GM18867 (cell line): ENCODE data around the gene RHOJ.
"Not testable (repeated sequence)": the region's sequence is repeated elsewhere in the genome, so short reads cannot be mapped to it uniquely, and the experiment has no call there.

Experiments used
- ATAC-seq: cut with Tn5 transposase; IDR thresholded peaks from one replicate; pipeline ENCODE4 v1.9.1; 2021; ENCODE audit warnings: mild to moderate bottlenecking, moderate library complexity; ENCODE audit not compliant: unreplicated experiment

RHOJ gene

GRCh38 chr14:63204407-63205043, at the start of gene RHOJ:
Gene RHOJ (plus strand): TSS chr14:63204443. CDS start chr14:63204870, 427 bp downstream.
- ATAC-seq, result no peak

- no peak for ATAC-seq
These were observed 48.6 kb upstream of the RHOJ start for GRCh38 chr14:63155511-63156185.

- no peak for ATAC-seq
These were observed 47.0 kb upstream of the RHOJ start for GRCh38 chr14:63157195-63157594.

GRCh38 chr14:63163306-63163705, 40.9 kb upstream of the RHOJ start:
- ATAC-seq, result no peak

GRCh38 chr14:63164108-63164683, 40.0 kb upstream of the RHOJ start:
- ATAC-seq, result no peak

- ATAC-seq, result not testable (repeated sequence)
These were observed 39.0 kb upstream of the RHOJ start for GRCh38 chr14:63165267-63165666.

GRCh38 chr14:63167044-63167443, 37.2 kb upstream of the RHOJ start:
- no peak for ATAC-seq

- ATAC-seq, result peak; percentile 46
These were observed 29.5 kb upstream of the RHOJ start for GRCh38 chr14:63174760-63175191.

GRCh38 chr14:63175531-63175930, 28.7 kb upstream of the RHOJ start:
- no peak for ATAC-seq

GRCh38 chr14:63178912-63179311, 25.3 kb upstream of the RHOJ start:
- no peak for ATAC-seq

- ATAC-seq, result no peak
These were observed 24.9 kb upstream of the RHOJ start for GRCh38 chr14:63179383-63179782.

- no peak for ATAC-seq
These were observed 24.2 kb upstream of the RHOJ start for GRCh38 chr14:63180011-63180410.

- no peak for ATAC-seq
These were observed 21.3 kb upstream of the RHOJ start for GRCh38 chr14:63182968-63183367.

GRCh38 chr14:63186453-63186852, 17.8 kb upstream of the RHOJ start:
- ATAC-seq, result no peak

GRCh38 chr14:63191211-63191610, 13.0 kb upstream of the RHOJ start:
- no peak for ATAC-seq

GRCh38 chr14:63192085-63192484, 12.2 kb upstream of the RHOJ start:
- ATAC-seq, result no peak

GRCh38 chr14:63193236-63193635, 11.0 kb upstream of the RHOJ start:
- ATAC-seq, result no peak

GRCh38 chr14:63200035-63200740, 4.1 kb upstream of the RHOJ start:
- ATAC-seq, result no peak

GRCh38 chr14:63200767-63201166, 3.5 kb upstream of the RHOJ start:
- no peak for ATAC-seq

GRCh38 chr14:63203015-63203414, 1.2 kb upstream of the RHOJ start:
- ATAC-seq, result no peak

- ATAC-seq, result no peak
These were observed 431 bp upstream of the RHOJ start for GRCh38 chr14:63203618-63204406.
